ENCODE results near the gene F10.

The F10 gene

DNA sequence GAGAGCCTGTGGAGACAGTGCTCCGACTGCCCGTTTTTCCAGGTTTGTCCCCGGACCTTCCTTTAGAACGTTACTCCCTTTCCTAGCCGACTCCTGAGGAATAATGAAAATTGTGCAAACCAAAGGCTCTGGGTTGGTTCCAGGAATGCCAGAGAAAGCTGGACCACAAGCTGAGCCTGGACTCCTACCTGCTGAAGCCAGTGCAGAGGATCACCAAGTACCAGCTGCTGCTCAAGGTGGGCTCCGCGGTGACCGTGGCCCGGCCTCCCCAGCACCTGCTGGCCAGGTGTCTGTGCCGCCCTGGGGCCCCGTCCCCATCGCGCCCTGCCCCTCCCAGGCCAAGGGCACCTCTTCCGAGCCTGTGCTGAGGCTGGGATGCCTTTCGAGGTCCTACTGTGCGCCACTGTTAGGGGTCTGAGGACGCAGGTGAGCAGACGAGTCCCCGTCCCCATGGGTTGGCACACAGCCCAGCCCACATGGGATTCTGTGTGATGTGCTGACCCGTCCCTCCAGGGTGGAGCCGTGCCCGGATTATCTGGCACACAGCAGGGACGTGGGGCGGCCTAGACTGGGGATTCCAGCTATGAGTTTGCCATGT, 37.6 kb upstream of the F10 start:
- H3K4me3 ChIP-seq (ENCODE audit: low read depth, low read length) = no peak overlapping the region
- no peak for DNase-seq (ENCODE audit: low read depth)

GRCh38 chr13:113086031-113086750, 36.4 kb upstream of the F10 start:
- DNase-seq (ENCODE audit: low read depth) = no peak
- H3K4me3 ChIP-seq (ENCODE audit: low read depth, low read length) = no peak overlapping the region

DNA sequence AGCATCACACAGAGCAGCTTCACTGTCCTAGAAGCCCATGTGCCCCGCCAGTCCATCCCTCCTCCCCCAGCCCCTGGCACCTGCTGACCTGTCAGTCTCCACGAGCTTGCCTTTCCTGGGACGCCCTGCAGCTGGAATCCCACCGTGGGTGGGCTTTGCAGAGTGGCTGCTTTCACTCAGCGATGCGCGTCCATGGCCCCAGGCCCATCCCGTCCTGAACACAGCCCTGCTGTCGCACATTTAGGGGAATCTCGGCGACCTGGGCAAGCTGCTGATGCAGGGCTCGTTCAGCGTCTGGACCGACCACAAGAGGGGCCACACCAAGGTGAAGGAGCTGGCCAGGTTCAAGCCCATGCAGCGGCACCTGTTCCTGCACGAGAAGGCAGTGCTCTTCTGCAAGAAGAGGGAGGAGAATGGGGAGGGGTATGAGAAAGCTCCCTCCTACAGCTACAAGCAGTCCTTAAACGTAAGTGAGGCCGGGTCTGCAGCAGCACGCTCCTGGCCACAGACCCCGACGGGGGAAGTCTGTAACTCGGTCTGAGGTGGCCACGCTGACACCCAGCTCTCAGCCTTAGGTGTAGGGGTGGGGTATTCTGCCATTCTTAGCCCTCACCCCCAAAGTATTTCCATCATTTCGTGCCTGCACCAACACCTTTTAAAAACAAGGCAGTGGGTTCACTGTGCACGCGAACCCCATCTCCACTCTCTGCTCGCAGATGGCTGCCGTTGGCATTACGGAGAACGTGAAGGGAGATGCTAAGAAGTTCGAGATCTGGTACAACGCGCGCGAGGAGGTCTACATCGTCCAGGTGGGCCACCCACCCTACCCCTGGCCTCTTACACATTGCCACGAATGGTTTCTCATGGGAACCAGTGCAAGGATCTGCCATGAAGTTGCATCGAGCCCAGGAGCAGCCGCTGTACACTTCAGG, 35.3 kb upstream of the F10 start:
- no peak overlapping the region for H3K4me3 ChIP-seq (ENCODE audit: low read depth, low read length)
- DNase-seq (ENCODE audit: low read depth) = no peak

GRCh38 chr13:113087923-113088690, 34.5 kb upstream of the F10 start:
- H3K4me3 ChIP-seq (ENCODE audit: low read depth, low read length) = no peak overlapping the region
- DNase-seq (ENCODE audit: low read depth) = no peak

- no peak for DNase-seq (ENCODE audit: low read depth)
- no peak overlapping the region for H3K4me3 ChIP-seq (ENCODE audit: low read depth, low read length)
Measured at GRCh38 chr13:113088691-113089020, 33.9 kb upstream of the F10 start.

DNA sequence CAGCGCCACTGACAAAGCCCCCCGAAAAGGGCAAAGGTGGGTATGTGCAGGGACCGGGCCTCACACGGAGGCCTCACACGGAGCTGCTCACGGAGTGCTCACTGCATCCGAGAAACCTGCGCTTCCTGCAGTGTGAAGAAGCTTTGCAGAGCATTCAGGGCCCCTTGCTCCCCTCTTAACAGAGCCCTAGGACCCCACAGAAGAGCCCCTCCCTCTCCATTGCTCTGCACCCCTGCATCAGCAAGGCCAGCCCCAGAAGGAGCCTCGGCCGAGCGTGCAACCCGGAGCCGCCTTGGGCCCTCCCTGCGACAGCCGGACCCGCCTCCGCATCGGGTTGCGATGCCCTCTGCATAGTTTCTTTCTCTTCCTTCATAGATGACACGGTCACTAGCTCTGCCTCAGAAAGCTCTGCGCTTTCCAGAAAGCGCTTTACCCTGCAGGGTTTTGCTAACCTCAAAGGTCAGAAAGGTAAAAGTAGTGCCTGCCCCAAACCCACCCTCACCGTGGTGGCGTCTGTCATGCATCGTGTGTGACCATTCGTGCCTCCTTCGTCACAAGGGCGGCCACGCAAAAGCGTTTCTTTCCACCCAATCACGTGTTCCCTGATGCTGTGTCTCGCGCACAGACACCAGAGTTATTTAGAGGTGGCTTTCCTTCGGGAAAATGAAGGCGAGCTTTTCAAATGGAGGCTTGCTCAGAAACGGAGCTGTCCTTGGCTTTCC, 32.7 kb upstream of the F10 start:
- no peak overlapping the region for H3K4me3 ChIP-seq (ENCODE audit: low read depth, low read length)
- no peak for DNase-seq (ENCODE audit: low read depth)

DNA sequence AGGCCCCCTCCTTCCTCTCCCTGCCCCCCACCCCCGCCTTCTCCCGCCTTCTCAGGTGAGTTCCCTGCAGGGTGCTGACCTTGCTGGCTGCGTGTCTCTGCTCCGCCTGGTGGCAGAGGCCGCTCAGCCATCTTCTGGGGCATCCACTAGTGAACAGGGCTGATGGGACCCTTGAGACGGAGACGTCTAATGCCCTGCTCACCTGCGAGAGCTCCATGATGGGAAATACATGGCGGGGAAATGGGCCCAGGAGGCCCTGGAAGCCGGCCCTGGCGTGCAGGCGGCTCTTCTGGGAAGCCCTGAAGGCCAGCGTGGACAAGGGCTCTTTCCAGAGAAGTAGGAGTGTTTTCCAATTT, 32.2 kb upstream of the F10 start:
- no peak overlapping the region for H3K4me3 ChIP-seq (ENCODE audit: low read depth, low read length)
- no peak for DNase-seq (ENCODE audit: low read depth)

GRCh38 chr13:113090806-113091205, 31.8 kb upstream of the F10 start:
- no peak overlapping the region for H3K4me3 ChIP-seq (ENCODE audit: low read depth, low read length)
- DNase-seq (ENCODE audit: low read depth) = no peak

DNA sequence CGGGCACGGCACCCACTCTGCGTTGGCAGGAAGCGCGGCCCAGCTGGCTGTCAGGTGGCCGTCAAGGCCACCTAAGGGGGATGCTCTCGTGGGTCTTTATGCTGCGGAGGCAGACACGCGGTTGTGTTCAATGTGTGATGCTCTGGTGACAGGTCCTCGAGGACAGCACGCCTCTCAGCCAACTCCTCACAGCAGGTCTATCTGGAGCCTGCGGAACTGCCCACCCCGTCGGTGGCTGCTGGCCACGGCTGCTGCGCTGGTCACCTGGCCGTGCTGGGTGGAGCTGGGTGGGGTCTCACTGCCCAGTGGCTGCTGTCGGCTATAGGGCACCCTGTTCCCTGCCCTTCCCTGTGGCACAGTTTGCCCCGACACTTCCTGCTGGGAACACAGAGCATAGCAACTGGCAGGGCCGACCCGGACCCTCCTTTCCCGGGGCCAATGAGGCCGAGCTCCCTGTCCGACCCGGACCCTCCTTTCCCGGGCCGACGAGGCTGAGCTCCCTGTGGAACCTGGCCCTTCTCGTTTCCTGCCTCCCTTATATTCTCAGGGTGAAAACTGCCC, 31.3 kb upstream of the F10 start:
- H3K4me3 ChIP-seq (ENCODE audit: low read depth, low read length) = no peak overlapping the region
- no peak for DNase-seq (ENCODE audit: low read depth)

DNA sequence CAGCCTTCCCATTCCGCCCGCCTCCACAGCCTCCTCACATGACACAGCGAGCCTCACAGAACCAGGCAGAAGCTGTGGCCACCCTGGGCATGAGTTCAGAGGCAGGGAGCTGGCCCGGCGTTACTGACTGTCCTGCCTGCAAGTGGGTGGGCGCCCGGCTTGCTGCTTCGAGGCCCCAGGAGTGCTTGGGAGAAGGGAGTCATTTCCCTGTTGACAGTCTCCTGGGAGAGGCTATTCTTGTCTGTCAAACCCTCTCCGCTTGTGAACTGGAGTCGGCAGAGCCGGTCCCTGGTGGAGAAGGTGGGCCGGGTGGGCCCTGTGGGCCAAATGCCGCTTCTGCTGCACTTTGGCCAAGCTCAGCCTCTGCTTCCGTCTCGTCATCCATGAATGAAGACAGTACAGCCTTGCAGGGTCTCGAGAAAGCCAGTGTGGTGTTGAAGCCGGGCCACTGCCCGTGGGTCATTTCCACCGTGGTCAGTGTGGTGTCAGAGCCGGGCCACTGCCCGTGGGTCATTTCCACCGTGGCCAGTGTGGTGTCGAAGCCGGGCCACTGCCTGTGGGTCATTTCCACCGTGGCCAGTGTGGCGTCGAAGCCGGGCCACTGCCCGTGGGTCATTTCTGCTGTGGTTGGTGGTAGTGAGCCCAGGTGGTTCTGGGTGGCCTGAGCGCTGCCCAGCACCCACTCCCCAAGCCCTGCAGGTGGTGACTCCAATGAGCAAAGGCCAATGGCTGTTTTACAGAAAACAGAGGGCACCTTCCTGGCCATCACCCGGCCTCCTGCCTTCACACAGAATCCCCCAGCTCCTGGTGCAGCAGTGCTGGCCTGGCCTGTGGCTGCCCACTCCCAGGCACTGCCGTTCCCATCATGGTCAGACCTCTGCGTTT, 30.5 kb upstream of the F10 start:
- no peak overlapping the region for H3K4me3 ChIP-seq (ENCODE audit: low read depth, low read length)
- no peak for DNase-seq (ENCODE audit: low read depth)

- H3K4me3 ChIP-seq (ENCODE audit: low read depth, low read length) = no peak overlapping the region
- DNase-seq (ENCODE audit: low read depth) = no peak
Measured at GRCh38 chr13:113092776-113093579, 29.6 kb upstream of the F10 start.

GRCh38 chr13:113093580-113094409, 28.8 kb upstream of the F10 start:
- no peak overlapping the region for H3K4me3 ChIP-seq (ENCODE audit: low read depth, low read length)
- no peak for DNase-seq (ENCODE audit: low read depth)

DNA sequence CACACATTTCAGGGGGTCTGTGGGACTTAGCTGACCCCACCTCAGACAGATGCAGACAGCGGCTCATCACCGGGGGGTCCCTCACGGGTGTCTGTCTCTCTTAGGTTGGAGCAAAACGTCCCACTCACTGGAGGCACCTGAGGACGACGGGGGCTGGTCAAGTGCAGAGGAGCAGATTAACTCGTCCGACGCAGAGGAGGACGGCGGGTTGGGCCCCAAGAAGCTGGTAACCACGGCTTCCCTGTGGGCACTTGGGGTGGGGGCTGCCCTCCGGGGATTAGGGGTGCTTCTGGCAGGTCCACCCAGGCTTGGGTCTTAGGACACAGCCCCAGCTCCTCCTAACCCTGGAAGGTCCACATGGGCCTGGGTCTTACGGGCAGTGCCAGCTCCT, 28.2 kb upstream of the F10 start:
- no peak for DNase-seq (ENCODE audit: low read depth)
- no peak overlapping the region for H3K4me3 ChIP-seq (ENCODE audit: low read depth, low read length)

GRCh38 chr13:113095146-113096051, 27.2 kb upstream of the F10 start:
- H3K4me3 ChIP-seq (ENCODE audit: low read depth, low read length) = no peak overlapping the region
- no peak for DNase-seq (ENCODE audit: low read depth)

DNA sequence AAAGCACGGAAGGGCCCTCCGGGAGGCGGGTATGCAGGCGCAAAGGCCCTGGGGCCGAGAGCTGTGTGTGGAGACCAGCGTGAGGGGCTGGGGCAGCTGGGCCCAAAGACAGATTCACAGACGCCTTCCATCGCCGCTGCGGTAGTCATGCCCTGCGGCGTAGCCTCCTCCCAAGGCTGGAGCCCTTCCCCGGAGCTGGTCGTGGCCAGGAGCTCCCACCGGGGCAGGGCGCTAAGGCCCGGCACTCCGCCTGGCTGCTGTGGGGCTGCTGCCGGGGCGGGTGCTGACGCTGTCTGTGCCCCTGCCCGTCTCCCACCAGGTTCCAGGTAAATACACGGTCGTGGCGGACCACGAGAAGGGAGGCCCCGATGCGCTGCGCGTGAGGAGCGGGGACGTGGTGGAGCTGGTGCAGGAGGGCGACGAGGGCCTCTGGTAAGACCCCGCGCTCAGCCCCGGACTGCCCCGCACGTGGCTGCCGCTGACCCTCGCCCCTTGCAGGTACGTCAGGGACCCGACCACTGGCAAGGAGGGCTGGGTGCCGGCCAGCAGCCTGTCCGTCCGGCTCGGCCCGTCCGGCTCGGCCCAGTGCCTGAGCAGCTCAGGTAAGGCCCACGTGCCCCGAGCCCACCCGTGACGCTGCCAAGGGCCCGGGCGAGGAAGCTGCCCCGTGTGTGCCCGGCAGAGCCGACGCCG, 26.4 kb upstream of the F10 start:
- DNase-seq (ENCODE audit: low read depth) = no peak
- H3K4me3 ChIP-seq (ENCODE audit: low read depth, low read length) = no peak overlapping the region
